ENCODE measurements around the gene BFSP1.

DNA sequence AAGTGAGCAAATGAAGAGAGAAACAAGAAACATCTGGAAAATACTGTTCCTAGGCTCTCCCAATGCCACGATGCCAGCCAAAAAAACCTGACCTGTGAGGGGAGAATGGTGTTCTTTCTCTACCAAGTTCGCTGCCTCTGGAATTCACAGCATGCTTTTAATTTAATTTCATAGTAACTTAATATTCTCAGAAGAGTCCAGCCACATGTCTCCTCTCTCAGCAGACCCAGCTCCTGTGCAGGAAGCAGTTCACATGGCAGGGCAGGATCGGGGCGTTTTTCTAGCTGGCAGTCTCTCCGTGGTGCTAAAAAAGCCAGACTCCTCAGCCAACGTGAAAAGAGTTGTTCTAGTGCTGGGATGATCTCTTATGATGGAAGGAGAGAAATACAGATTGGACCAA is 57.5 kb downstream of the BFSP1 start:
- TF ChIP-seq, protein P1, sequence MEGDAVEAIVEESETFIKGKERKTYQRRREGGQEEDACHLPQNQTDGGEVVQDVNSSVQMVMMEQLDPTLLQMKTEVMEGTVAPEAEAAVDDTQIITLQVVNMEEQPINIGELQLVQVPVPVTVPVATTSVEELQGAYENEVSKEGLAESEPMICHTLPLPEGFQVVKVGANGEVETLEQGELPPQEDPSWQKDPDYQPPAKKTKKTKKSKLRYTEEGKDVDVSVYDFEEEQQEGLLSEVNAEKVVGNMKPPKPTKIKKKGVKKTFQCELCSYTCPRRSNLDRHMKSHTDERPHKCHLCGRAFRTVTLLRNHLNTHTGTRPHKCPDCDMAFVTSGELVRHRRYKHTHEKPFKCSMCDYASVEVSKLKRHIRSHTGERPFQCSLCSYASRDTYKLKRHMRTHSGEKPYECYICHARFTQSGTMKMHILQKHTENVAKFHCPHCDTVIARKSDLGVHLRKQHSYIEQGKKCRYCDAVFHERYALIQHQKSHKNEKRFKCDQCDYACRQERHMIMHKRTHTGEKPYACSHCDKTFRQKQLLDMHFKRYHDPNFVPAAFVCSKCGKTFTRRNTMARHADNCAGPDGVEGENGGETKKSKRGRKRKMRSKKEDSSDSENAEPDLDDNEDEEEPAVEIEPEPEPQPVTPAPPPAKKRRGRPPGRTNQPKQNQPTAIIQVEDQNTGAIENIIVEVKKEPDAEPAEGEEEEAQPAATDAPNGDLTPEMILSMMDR (IDR thresholded peaks at IDR 0.05) = no peak
- TF ChIP-seq EP300 (IDR thresholded peaks at IDR 0.05; ENCODE audit: low read depth) (no peak), POLR2AphosphoS5 (IDR thresholded peaks at IDR 0.05) (no peak), POLR2A (IDR thresholded peaks at IDR 0.05) (no peak)
